ENCODE results near the gene C4orf54.

C4orf54 gene

GRCh38 chr4:99617374-99617773 lies 40.3 kb downstream of the C4orf54 start:
- DNase-seq (ENCODE audit: low spot score), result no peak

- DNase-seq (ENCODE audit: low spot score), result no peak
Observed at GRCh38 chr4:99615170-99615820, 42.3 kb downstream of the C4orf54 start.

- DNase-seq (ENCODE audit: low spot score), result no peak
Observed at GRCh38 chr4:99614491-99614890, 43.1 kb downstream of the C4orf54 start.

- DNase-seq (ENCODE audit: low spot score), result no peak
Observed at GRCh38 chr4:99612704-99613103, 44.9 kb downstream of the C4orf54 start.

- no peak for DNase-seq (ENCODE audit: low spot score)
Observed at GRCh38 chr4:99612281-99612680, 45.3 kb downstream of the C4orf54 start.

- DNase-seq (ENCODE audit: low spot score), result no peak
Observed at GRCh38 chr4:99610605-99611175, 46.9 kb downstream of the C4orf54 start.

GRCh38 chr4:99608417-99608816 lies 49.2 kb downstream of the C4orf54 start:
- no peak for DNase-seq (ENCODE audit: low spot score)
